OCI-LY1 (cell line): ENCODE data around the gene ITGAE.

ENCODE experiments used
- H2AFZ ChIP-seq: fragments of 200-600 bp; sonication (generic), shearing (Covaris generic); 2 replicates; pipeline ENCODE4 v1.6.0; 2014; ENCODE audit warnings: antibody characterized with exemption, mild to moderate bottlenecking, low read length
- H3F3A ChIP-seq: fragments of 200-600 bp; sonication (generic), shearing (Covaris generic); 2 replicates; pipeline ENCODE4 v1.6.0; 2014; ENCODE audit warnings: mild to moderate bottlenecking, antibody characterized with exemption, low read length, moderate library complexity; ENCODE audit not compliant: insufficient read depth
- H3K27ac ChIP-seq: fragments of 200-600 bp; sonication (generic); 2 replicates; pipeline ENCODE4 v1.5.1; 2014; ENCODE audit warnings: low read length, mixed run types, mild to moderate bottlenecking, low read depth; ENCODE audit not compliant: poor library complexity, severe bottlenecking
- H3K27me3 ChIP-seq: fragments of 200-600 bp; sonication (generic); 2 replicates; pipeline ENCODE4 v1.6.0; 2014; ENCODE audit warnings: antibody characterized with exemption, mild to moderate bottlenecking, low read length, moderate library complexity; ENCODE audit not compliant: insufficient read depth
- H3K36me3 ChIP-seq: fragments of 200-600 bp; sonication (generic); 2 replicates; pipeline ENCODE4 v1.6.1; 2014; ENCODE audit warnings: mild to moderate bottlenecking, antibody characterized with exemption, low read length, moderate library complexity, mixed read lengths; ENCODE audit not compliant: insufficient read depth
- H3K4me1 ChIP-seq: fragments of 200-600 bp; sonication (generic); 2 replicates; pipeline ENCODE4 v1.5.1; 2014; ENCODE audit warnings: mild to moderate bottlenecking, low read length, moderate library complexity; ENCODE audit not compliant: insufficient read depth, severe bottlenecking
- H3K4me2 ChIP-seq: fragments of 200-600 bp; sonication (generic), shearing (Covaris generic); 2 replicates; pipeline ENCODE4 v1.6.1; 2014; ENCODE audit warnings: low read length
- H3K4me3 ChIP-seq: fragments of 200-600 bp; sonication (generic); 2 replicates; pipeline ENCODE4 v1.5.1; 2014; ENCODE audit warnings: low read length, low read depth, mild to moderate bottlenecking, mixed read lengths; ENCODE audit not compliant: poor library complexity, severe bottlenecking
- H3K79me2 ChIP-seq: fragments of 200-600 bp; shearing (Covaris generic); 2 replicates; pipeline ENCODE4 v1.6.1; 2016; ENCODE audit warnings: mixed run types, low read length, mixed read lengths; ENCODE audit not compliant: insufficient read depth
- H3K9ac ChIP-seq: fragments of 200-600 bp; sonication (generic), shearing (Covaris generic); 2 replicates; pipeline ENCODE4 v1.6.1; 2014; ENCODE audit warnings: mild to moderate bottlenecking, low read length, mixed read lengths
- H3K9me2 ChIP-seq: fragments of 200-600 bp; sonication (generic), shearing (Covaris generic); 2 replicates; pipeline ENCODE4 v1.6.1; 2014; ENCODE audit warnings: low read depth, mild to moderate bottlenecking, low read length, mixed read lengths
- H3K9me3 ChIP-seq: fragments of 200-600 bp; shearing (Covaris generic); 2 replicates; pipeline ENCODE4 v1.6.1; 2014; ENCODE audit warnings: low read length, mixed read lengths
- H4K20me1 ChIP-seq: fragments of 200-600 bp; sonication (generic), shearing (Covaris generic); 2 replicates; pipeline ENCODE4 v1.6.0; 2016; ENCODE audit warnings: mild to moderate bottlenecking, low read length; ENCODE audit not compliant: insufficient read depth
- CTCF ChIP-seq: fragments of 200-600 bp; sonication (generic), shearing (Covaris generic); IDR thresholded peaks from 2 replicates; pipeline ENCODE4 v1.5.1; 2017; ENCODE audit warnings: mild to moderate bottlenecking, antibody characterized with exemption, low read length, moderate library complexity, mixed read lengths
- EZH2 ChIP-seq: fragments of 200-600 bp; sonication (generic), shearing (Covaris generic); IDR thresholded peaks from 2 replicates; pipeline ENCODE4 v1.8.0; 2017; ENCODE audit warnings: borderline replicate concordance, mixed run types, mild to moderate bottlenecking, antibody characterized with exemption, low read length, moderate library complexity, mixed read lengths

Gene ITGAE

DNA sequence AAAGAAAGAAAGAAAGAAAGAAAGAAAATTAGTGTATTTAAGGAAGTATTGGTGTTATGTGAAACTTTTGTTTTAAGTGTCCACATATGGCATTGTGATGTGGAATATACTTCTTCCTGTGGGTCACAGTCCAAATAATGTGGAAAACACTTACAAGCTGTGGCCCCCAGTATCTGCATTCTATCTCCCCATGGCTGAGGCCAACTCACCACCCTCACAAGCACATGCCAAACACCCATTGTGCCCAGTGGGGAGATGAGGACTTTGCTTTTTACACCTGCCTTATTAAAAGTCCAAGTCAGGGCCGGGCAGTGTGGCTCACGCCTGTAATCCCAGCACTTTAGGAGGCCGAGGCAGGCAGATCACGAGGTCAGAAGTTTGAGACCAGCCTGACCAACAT, 101.0 kb downstream of the ITGAE start:
- Histone ChIP-seq H3K4me2 (no peak overlapping the region), H3K79me2 (no peaks in the 10 kb centered on the region), H3K9me2 (no peaks in the 10 kb centered on the region), H3F3A (no peaks in the 10 kb centered on the region), H3K27ac (no peak overlapping the region), H3K27me3 (no peaks in the 10 kb centered on the region; the same call in 1 of the 2 replicates), H3K36me3 (no peaks in the 10 kb centered on the region), H2AFZ (no peak overlapping the region), H3K4me3 (no peak overlapping the region), H3K9me3 (no peaks in the 10 kb centered on the region), H4K20me1 (no peaks in the 10 kb centered on the region), H3K4me1 (peaks cover 18% of the 10 kb centered on the region), H3K9ac (no peak overlapping the region)
- TF ChIP-seq EZH2 = no peak
- no peak for TF ChIP-seq CTCF

GRCh38 chr17:3698139-3698538, 102.8 kb downstream of the ITGAE start:
- Histone ChIP-seq H3K79me2 (peaks cover 7% of the 10 kb centered on the region; the same call in 1 of the 2 replicates), H3K27ac (no peak overlapping the region), H3K9me3 (no peaks in the 10 kb centered on the region), H3F3A (no peaks in the 10 kb centered on the region), H3K9me2 (no peaks in the 10 kb centered on the region), H4K20me1 (no peaks in the 10 kb centered on the region), H3K4me3 (no peak overlapping the region), H2AFZ (no peak overlapping the region), H3K4me1 (peaks cover 25% of the 10 kb centered on the region), H3K36me3 (no peaks in the 10 kb centered on the region), H3K4me2 (no peak overlapping the region), H3K9ac (no peak overlapping the region), H3K27me3 (no peaks in the 10 kb centered on the region; the same call in 1 of the 2 replicates)
- no peak for TF ChIP-seq EZH2
- TF ChIP-seq CTCF = no peak

DNA sequence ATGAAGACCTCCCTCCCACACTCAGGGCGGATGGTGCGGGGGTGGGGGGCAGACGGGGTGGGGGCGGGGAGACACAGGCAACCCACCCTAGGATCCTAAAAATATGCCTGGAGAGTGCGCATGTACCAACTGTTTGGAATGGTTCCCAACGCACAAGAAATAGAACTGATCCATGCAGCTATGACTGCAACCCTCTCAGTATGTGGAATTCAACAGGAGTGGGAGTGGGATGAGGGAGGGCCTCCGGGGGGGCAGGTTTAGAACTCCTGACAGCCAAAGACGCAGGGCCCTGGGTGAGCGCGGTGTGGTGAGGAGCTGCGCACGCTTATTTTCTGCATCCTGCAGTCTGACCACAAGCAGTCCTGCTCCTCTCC, 103.9 kb downstream of the ITGAE start:
- Histone ChIP-seq H3K9me2 (no peaks in the 10 kb centered on the region), H3K9ac (no peak overlapping the region), H3K4me3 (no peak overlapping the region), H3K27me3 (no peaks in the 10 kb centered on the region; the same call in 1 of the 2 replicates), H3F3A (no peaks in the 10 kb centered on the region), H4K20me1 (no peaks in the 10 kb centered on the region), H3K4me1 (peaks cover 25% of the 10 kb centered on the region), H3K36me3 (no peaks in the 10 kb centered on the region), H3K4me2 (no peak overlapping the region), H3K27ac (no peak overlapping the region), H3K79me2 (peaks cover 7% of the 10 kb centered on the region; the same call in 1 of the 2 replicates), H2AFZ (no peak overlapping the region), H3K9me3 (no peaks in the 10 kb centered on the region)
- TF ChIP-seq EZH2 (no peak), CTCF (no peak)
